ENCODE measurements around the gene FBXO7.

GRCh38 chr22:32477596-32477995, 3.0 kb downstream of the FBXO7 start:
- TF ChIP-seq EZH2 (IDR thresholded peaks at IDR 0.05; ENCODE audit: borderline replicate concordance, low read depth, low read length, poor library complexity, severe bottlenecking) = no peak
- TF ChIP-seq, protein P1, sequence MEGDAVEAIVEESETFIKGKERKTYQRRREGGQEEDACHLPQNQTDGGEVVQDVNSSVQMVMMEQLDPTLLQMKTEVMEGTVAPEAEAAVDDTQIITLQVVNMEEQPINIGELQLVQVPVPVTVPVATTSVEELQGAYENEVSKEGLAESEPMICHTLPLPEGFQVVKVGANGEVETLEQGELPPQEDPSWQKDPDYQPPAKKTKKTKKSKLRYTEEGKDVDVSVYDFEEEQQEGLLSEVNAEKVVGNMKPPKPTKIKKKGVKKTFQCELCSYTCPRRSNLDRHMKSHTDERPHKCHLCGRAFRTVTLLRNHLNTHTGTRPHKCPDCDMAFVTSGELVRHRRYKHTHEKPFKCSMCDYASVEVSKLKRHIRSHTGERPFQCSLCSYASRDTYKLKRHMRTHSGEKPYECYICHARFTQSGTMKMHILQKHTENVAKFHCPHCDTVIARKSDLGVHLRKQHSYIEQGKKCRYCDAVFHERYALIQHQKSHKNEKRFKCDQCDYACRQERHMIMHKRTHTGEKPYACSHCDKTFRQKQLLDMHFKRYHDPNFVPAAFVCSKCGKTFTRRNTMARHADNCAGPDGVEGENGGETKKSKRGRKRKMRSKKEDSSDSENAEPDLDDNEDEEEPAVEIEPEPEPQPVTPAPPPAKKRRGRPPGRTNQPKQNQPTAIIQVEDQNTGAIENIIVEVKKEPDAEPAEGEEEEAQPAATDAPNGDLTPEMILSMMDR (conservative IDR thresholded peaks at IDR 0.05; ENCODE audit: low read depth, low read length) = no peak
